GM12878 (cell line): Measurements from ENCODE around the gene ZNF618. TPM values are rescaled to one million over a fixed set of nuclear protein-coding genes. Genes with fewer than 3 reads are reported as not detected.

Experiments
- ATAC-seq: fragments of 200-7000 bp; cut with Tn5 transposase; 3 replicates; pipeline ENCODE4 v1.9.1; 2020; ENCODE audit warnings: mild to moderate bottlenecking, moderate library complexity
- BruUV-seq: library from RNA; stranded (reverse); fragments of 400-500 nt; replicated peaks from 2 replicates; lab custom pipeline; 2021; lab: Mats Ljungman, UMichigan
- CTCF ChIA-PET: fragments of 300-600 bp; sonication (Branson Sonifier 250); formaldehyde crosslinking; extraction: SDS; loops from one replicate; lab custom pipeline; 2021; ENCODE audit warnings: inconsistent platforms; lab: Yijun Ruan, JAX
- POLR2A ChIA-PET: fragments of 350-600 bp; formaldehyde crosslinking; extraction: SDS; loops from one replicate; lab custom pipeline; 2021; ENCODE audit warnings: inconsistent platforms; lab: Charles Lee
- RAD21 ChIA-PET: fragments of 300-600 bp; sonication (Branson Sonifier 250); formaldehyde crosslinking; loops from one replicate; lab custom pipeline; 2023; ENCODE audit warnings: antibody characterized with exemption; ENCODE audit not compliant: unreplicated experiment; lab: Charles Lee
- SMC1A ChIA-PET: fragments of 300-600 bp; sonication (Branson Sonifier 250); formaldehyde crosslinking; loops from one replicate; lab custom pipeline; 2023; ENCODE audit not compliant: unreplicated experiment, uncharacterized antibody; lab: Charles Lee
- DNase-seq: peaks from one replicate; pipeline ENCODE4 v3.0.0-alpha.2; 2011; ENCODE audit warnings: low read depth, low spot score
- FAIRE-seq: peaks from 3 replicates; lab custom pipeline; 2011; peaks lifted over from hg19 to GRCh38; lab: Jason Lieb, UNC
- H2AFZ ChIP-seq: 2 replicates; pipeline ENCODE4 v1.6.0; 2011; ENCODE audit warnings: low read depth, low read length, control low read depth; ENCODE audit not compliant: control insufficient read depth
- H3K27ac ChIP-seq: 2 replicates; pipeline ENCODE4 v1.5.1; 2011; ENCODE audit warnings: control low read depth; ENCODE audit not compliant: control insufficient read depth, insufficient read depth
- H3K27me3 ChIP-seq, 2 experiments: replicated peaks in 1 of 2; 2 replicates each; pipeline versions ENCODE4 v1.6.0 to v1.6.1; 2011; ENCODE audit warnings: low read length in 1 of 2; ENCODE audit not compliant: control insufficient read depth in 2 of 2, insufficient read depth in 2 of 2
- H3K36me3 ChIP-seq, 2 experiments: 2 replicates each; pipeline ENCODE4 v1.5.1; 2011; ENCODE audit warnings: low read length in 1 of 2; ENCODE audit not compliant: control insufficient read depth in 2 of 2, insufficient read depth in 2 of 2
- H3K4me1 ChIP-seq: 2 replicates; pipeline ENCODE4 v1.6.1; 2011; ENCODE audit warnings: mild to moderate bottlenecking, low read length, moderate library complexity, mixed read lengths; ENCODE audit not compliant: control insufficient read depth, insufficient read depth
- H3K4me2 ChIP-seq: 2 replicates; pipeline ENCODE4 v1.6.0; 2011; ENCODE audit warnings: control low read depth; ENCODE audit not compliant: control insufficient read depth, insufficient read depth
- H3K4me3 ChIP-seq: fragments of 200-600 bp; sonication (generic); 2 replicates; pipeline ENCODE4 v1.5.1; 2016
- H3K79me2 ChIP-seq: 2 replicates; pipeline ENCODE4 v1.6.0; 2011; ENCODE audit warnings: low read length; ENCODE audit not compliant: control insufficient read depth, insufficient read depth
- H3K9ac ChIP-seq: 2 replicates; pipeline ENCODE4 v1.8.0; 2011; ENCODE audit warnings: low read length, control low read depth, mixed read lengths; ENCODE audit not compliant: control insufficient read depth, insufficient read depth
- H3K9me3 ChIP-seq: replicated peaks from 3 replicates; pipeline ENCODE4 v1.5.1; 2011; ENCODE audit warnings: mild to moderate bottlenecking, low read length; ENCODE audit not compliant: control insufficient read depth, insufficient read depth
- H4K20me1 ChIP-seq: 2 replicates; pipeline ENCODE4 v1.6.0; 2011; ENCODE audit not compliant: control insufficient read depth, insufficient read depth
- CEBPB ChIP-seq, 2 experiments: fragments of 150-350 bp in 1 of 2; IDR thresholded peaks; 2 replicates each; pipeline ENCODE4 v1.6.1; 2012 to 2014; ENCODE audit warnings: low read depth in 2 of 2, low read length in 2 of 2, borderline replicate concordance in 1 of 2, inconsistent platforms in 1 of 2
- CHD1 ChIP-seq: IDR thresholded peaks from 2 replicates; pipeline ENCODE4 v1.6.1; 2012; ENCODE audit warnings: low read depth, low read length, improper control_type of control experiment
- EZH2 ChIP-seq: IDR thresholded peaks from 2 replicates; pipeline ENCODE4 v1.6.1; 2012; ENCODE audit warnings: low read depth, mild to moderate bottlenecking, control low read depth, inconsistent platforms, low read length, borderline replicate concordance; ENCODE audit not compliant: control insufficient read depth
- TCF12 ChIP-seq: IDR thresholded peaks from 2 replicates; pipeline ENCODE4 v1.6.1; 2011; ENCODE audit warnings: low read depth, mild to moderate bottlenecking, low read length
- TCF7 ChIP-seq: IDR thresholded peaks from 2 replicates; pipeline ENCODE4 v1.6.1; 2014; ENCODE audit warnings: antibody characterized with exemption, borderline replicate concordance
- ZNF24 ChIP-seq: fragments of 450-650 bp; IDR thresholded peaks from 2 replicates; pipeline ENCODE4 v1.6.1; 2017; ENCODE audit warnings: antibody characterized with exemption, mild to moderate bottlenecking
- ZNF384 ChIP-seq: IDR thresholded peaks from 2 replicates; pipeline ENCODE4 v1.6.1; 2012; ENCODE audit warnings: low read depth, mild to moderate bottlenecking, low read length, improper control_type of control experiment, borderline replicate concordance
- WGBS: methylation state at CpG from one replicate; pipeline ENCODE4 v1.1.6; 2016; ENCODE audit warnings: low lambda C conversion rate; ENCODE audit not compliant: insufficient replicate concordance, insufficient coverage; ENCODE audit errors: missing lambda C conversion rate; 5-methylcytosine and 5-hydroxymethylcytosine counted together
- in situ Hi-C: fragments of 300-500 bp; cut with MboI; formaldehyde crosslinking; loops from 9 replicates; pipeline ENCODE4 v1.14.3; 2018; ENCODE audit warnings: mixed read lengths
- intact Hi-C: fragments of 100-400 bp; cut with micrococcal nuclease; formaldehyde crosslinking; loops from one replicate; pipeline ENCODE4 v1.14.2; 2022; ENCODE audit not compliant: unreplicated experiment
- polyA plus RNA-seq, 11 experiments: library from polyadenylated mRNA; depleted of rRNA in 4 of 11; unstranded in 6 of 11; stranded (reverse) in 5 of 11; fragments of >200 nt; fragmentation: Nextera tagmentation in 4 of 11; fragmentation: Illumina TruSeq in 1 of 11; extraction: Ambion mirVana in 4 of 11; extraction: Trizol in 1 of 11; gene quantifications; 1 replicate in 1 of 11; 2 replicates in 10 of 11; pipeline versions ENCODE4 v1.2.1 to v1.2.3, GENCODE V29; 2011 to 2016; ENCODE audit warnings: inconsistent platforms in 2 of 11, missing spikeins in 2 of 11, low read depth in 1 of 11
- total RNA-seq, 4 experiments: library from RNA; depleted of rRNA in 3 of 4; stranded (reverse); fragments of >200 nt in 3 of 4; fragmentation: Illumina TruSeq in 1 of 4; extraction: Trizol in 1 of 4; gene quantifications; 2 replicates each; pipeline versions ENCODE4 v1.2.1 to v1.2.3, GENCODE V29; 2013 to 2021
- TF ChIP-seq, protein P1 (sequence below): fragments of 450-650 bp; IDR thresholded peaks from 2 replicates; pipeline ENCODE4 v1.6.1; 2017; ENCODE audit warnings: low read depth, mild to moderate bottlenecking, moderate library complexity
- TF ChIP-seq, protein P2 (sequence below): fragments of 450-650 bp; formaldehyde crosslinking; IDR thresholded peaks from 2 replicates; pipeline ENCODE4 v1.4.0; 2020; ENCODE audit warnings: mild to moderate bottlenecking, moderate library complexity
- TF ChIP-seq, protein P3 (sequence below): IDR thresholded peaks from 2 replicates; pipeline ENCODE4 v1.6.1; 2011; ENCODE audit warnings: low read depth, low read length, improper control_type of control experiment, borderline replicate concordance
- TF ChIP-seq, protein P4 (sequence below): fragments of 450-650 bp; IDR thresholded peaks from 2 replicates; pipeline ENCODE4 v1.6.1; 2018; ENCODE audit warnings: borderline replicate concordance, mild to moderate bottlenecking; ENCODE audit not compliant: partially characterized antibody

ZNF618 gene
- total and polyA plus RNA-seq, 10 of the 15 experiments (the other 5 are each of a cell fraction or from before 2014, with no cell fraction given) = 0.01 to 0.24 (median 0.06) TPM; not detected in 2

DNA sequence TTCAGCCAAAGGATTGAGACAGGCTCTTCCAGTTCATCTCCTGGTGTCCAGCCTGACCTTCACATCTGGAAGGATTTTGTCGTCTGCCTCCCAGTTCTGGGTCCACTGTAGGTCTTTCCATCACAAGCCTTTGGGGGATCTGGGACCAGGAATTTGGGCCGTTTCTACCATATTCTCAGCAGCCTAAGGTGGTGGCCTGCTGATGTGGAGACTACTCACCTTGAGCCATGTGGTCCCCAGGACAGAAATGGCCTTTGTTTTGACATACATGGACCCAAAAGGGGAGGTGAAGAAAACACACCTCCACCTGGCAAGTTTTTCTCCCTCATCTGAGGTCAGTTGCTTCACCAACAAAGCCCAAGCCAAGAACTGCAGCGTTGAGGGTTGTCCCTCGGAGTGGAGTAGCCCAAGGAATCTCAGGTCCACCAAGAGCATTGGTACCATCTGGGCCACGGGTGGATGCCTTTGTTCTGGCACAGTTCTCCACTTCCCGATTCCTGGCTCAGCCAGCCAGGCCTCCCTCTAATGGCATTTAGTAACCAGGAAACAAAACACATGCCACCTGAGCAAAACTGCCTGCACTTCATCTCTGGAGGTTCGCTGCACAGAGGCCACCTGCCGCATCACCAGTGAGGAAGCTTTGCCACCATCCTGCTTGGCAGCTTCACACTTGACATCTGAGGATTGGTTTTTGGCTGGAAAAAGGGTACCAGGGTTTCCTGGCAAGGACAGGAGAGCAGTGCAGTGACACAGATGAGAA lies 177.3 kb downstream of the ZNF618 start:
- H3K4me2 ChIP-seq = no peak overlapping the region
- no peak overlapping the region for H3K9ac ChIP-seq
- ATAC-seq (no peak), FAIRE-seq (no peak), DNase-seq (no peak)
- no peak overlapping the region for H2AFZ ChIP-seq
- H3K4me1 ChIP-seq = no peaks in the 10 kb centered on the region
- H3K36me3 ChIP-seq = no peaks in the 10 kb centered on the region
- H3K27me3 ChIP-seq = no peaks in the 10 kb centered on the region
- RAD21 ChIA-PET = no interaction called here
- CTCF ChIA-PET = no interaction called here
- intact Hi-C loops = no loop called here
- TF ChIP-seq, protein P1, sequence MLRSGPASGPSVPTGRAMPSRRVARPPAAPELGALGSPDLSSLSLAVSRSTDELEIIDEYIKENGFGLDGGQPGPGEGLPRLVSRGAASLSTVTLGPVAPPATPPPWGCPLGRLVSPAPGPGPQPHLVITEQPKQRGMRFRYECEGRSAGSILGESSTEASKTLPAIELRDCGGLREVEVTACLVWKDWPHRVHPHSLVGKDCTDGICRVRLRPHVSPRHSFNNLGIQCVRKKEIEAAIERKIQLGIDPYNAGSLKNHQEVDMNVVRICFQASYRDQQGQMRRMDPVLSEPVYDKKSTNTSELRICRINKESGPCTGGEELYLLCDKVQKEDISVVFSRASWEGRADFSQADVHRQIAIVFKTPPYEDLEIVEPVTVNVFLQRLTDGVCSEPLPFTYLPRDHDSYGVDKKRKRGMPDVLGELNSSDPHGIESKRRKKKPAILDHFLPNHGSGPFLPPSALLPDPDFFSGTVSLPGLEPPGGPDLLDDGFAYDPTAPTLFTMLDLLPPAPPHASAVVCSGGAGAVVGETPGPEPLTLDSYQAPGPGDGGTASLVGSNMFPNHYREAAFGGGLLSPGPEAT = no peak
- TF ChIP-seq TCF12 = no peak
- TF ChIP-seq ZNF24 = no peak
- TF ChIP-seq TCF7 = no peak
- TF ChIP-seq EZH2 = no peak
- TF ChIP-seq CEBPB (IDR thresholded peaks at IDR 0.05; ENCODE audit: borderline replicate concordance in 1 of 2, low read depth in 2 of 2, low read length in 2 of 2) = no peak
- TF ChIP-seq, protein P2, sequence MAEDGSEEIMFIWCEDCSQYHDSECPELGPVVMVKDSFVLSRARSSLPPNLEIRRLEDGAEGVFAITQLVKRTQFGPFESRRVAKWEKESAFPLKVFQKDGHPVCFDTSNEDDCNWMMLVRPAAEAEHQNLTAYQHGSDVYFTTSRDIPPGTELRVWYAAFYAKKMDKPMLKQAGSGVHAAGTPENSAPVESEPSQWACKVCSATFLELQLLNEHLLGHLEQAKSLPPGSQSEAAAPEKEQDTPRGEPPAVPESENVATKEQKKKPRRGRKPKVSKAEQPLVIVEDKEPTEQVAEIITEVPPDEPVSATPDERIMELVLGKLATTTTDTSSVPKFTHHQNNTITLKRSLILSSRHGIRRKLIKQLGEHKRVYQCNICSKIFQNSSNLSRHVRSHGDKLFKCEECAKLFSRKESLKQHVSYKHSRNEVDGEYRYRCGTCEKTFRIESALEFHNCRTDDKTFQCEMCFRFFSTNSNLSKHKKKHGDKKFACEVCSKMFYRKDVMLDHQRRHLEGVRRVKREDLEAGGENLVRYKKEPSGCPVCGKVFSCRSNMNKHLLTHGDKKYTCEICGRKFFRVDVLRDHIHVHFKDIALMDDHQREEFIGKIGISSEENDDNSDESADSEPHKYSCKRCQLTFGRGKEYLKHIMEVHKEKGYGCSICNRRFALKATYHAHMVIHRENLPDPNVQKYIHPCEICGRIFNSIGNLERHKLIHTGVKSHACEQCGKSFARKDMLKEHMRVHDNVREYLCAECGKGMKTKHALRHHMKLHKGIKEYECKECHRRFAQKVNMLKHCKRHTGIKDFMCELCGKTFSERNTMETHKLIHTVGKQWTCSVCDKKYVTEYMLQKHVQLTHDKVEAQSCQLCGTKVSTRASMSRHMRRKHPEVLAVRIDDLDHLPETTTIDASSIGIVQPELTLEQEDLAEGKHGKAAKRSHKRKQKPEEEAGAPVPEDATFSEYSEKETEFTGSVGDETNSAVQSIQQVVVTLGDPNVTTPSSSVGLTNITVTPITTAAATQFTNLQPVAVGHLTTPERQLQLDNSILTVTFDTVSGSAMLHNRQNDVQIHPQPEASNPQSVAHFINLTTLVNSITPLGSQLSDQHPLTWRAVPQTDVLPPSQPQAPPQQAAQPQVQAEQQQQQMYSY (CRISPR knock-in tag) = no peak
- no peak for TF ChIP-seq CHD1
- TF ChIP-seq, protein P3, sequence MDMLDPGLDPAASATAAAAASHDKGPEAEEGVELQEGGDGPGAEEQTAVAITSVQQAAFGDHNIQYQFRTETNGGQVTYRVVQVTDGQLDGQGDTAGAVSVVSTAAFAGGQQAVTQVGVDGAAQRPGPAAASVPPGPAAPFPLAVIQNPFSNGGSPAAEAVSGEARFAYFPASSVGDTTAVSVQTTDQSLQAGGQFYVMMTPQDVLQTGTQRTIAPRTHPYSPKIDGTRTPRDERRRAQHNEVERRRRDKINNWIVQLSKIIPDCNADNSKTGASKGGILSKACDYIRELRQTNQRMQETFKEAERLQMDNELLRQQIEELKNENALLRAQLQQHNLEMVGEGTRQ = no peak
- no peak for TF ChIP-seq ZNF384
- TF ChIP-seq, protein P4, sequence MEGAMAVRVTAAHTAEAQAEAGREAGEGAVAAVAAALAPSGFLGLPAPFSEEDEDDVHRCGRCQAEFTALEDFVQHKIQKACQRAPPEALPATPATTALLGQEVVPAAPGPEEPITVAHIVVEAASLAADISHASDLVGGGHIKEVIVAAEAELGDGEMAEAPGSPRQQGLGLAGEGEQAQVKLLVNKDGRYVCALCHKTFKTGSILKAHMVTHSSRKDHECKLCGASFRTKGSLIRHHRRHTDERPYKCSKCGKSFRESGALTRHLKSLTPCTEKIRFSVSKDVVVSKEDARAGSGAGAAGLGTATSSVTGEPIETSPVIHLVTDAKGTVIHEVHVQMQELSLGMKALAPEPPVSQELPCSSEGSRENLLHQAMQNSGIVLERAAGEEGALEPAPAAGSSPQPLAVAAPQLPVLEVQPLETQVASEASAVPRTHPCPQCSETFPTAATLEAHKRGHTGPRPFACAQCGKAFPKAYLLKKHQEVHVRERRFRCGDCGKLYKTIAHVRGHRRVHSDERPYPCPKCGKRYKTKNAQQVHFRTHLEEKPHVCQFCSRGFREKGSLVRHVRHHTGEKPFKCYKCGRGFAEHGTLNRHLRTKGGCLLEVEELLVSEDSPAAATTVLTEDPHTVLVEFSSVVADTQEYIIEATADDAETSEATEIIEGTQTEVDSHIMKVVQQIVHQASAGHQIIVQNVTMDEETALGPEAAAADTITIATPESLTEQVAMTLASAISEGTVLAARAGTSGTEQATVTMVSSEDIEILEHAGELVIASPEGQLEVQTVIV = no peak
- in situ Hi-C loops = no loop called here
- BruUV-seq = no TSS peak
- no peak overlapping the region for H3K4me3 ChIP-seq
- POLR2A ChIA-PET = no interaction called here
- whole genome bisulfite sequencing = 24% methylated on average over 8 of the region's 8 CpGs
- SMC1A ChIA-PET = no interaction called here
- no peak overlapping the region for H3K27ac ChIP-seq
- H3K9me3 ChIP-seq = no peaks in the 10 kb centered on the region
- H4K20me1 ChIP-seq = no peaks in the 10 kb centered on the region
- H3K79me2 ChIP-seq = no peaks in the 10 kb centered on the region
